Measurements from ENCODE around the gene EMC8.
"Not testable (repeated sequence)": the region's sequence is repeated elsewhere in the genome, so short reads cannot be mapped to it uniquely, and the experiment has no call there.

Gene EMC8

DNA sequence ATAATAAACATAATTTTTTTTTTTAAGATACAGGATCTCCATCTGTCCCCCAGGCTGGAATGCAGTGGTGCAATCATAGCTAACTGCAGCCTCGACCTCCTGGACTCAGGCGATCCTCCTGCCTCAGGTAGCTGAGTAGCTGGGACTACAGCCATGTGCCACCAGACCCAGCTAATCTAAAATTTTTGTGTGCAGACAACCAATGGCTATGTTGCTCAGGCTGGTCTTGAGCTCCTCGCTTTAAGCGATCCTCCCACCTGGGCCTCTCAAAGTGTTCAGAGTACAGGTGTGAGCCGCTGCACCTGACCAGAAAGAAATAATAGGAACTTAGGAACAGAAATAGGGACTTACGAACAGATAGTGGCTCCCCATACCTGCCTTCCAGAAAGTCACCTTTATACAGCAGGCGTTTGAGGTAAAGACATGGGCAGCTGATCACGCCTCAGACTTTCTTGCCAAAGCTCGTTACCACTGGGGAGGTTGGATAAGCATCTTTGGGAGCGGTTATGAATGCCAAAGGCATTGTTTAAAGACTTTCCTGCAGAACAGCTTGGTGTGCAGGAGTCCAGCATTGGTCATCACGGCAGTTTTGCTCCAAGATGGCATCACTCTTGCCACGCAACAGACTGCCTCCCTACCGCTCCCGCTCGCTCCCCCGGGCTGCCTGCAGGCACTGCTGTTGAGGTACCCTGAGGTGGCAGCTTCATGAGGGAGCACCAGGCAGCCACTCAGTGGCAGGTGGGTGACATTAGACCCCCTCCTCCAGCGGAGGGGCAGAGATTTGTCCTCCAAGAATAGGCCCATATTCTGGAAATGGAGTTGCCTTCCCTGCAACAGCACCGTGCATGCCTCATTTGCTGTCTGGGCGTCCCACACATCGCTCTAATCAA lies 13.7 kb upstream of the EMC8 start:
- DNase-seq (ENCODE audit: low read depth), result no peak

DNA sequence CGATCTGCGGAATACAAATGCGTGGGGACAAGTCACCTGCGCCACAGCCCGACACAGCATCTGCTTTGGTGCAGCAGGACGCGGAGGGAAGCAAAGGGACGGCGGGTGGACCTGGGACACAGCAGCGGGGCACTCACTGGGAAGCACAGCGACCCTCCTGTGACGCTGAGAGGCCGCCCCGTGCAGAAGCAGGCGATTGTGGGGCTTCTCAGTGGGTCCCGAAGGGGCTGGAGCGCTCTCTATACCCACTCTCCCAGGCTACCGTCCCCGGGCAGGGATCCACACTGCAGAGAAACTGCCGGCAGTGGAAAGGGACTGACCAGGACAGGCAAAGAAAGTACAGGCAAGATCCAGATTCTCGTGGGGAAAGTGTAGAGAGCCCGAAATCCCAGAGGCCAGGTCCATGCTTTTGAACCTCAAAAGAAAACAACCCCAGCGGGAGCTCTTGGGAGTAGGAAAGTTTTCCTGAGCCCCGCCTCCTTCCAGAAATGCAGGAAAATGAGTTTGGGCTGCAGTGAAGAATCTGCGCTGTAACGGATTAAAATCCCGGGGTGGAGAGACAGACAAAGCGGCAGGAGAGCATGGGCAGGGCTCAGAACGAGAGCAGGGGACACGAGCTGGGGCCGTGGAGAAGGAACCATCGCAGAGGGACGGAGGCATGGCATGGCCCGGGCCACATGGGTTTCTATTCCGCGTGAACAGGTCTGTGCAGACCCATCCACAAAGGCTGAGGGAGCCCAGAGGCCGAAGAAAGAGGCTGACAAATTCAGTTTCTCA lies 12.9 kb upstream of the EMC8 start:
- DNase-seq (ENCODE audit: low read depth), result no peak

DNA sequence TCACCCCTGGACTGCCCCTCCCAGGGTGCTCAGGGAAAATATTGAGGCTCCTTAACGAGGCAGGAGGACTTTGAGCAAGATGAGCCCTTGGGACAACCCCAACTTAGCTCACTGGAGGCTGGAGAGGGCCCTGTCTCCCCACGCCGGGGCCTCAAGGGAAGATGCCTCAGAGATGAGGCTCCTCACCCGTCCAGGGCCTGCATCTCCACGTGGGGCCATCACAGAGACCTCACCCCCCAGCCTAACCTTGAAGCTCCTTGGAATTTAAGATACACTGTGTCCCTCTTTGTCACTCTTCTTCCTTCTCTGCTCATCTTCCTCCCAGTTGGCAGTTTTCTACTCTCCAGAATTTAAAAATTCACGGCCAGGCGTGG lies 11.4 kb upstream of the EMC8 start:
- DNase-seq (ENCODE audit: low read depth), result no peak

DNA sequence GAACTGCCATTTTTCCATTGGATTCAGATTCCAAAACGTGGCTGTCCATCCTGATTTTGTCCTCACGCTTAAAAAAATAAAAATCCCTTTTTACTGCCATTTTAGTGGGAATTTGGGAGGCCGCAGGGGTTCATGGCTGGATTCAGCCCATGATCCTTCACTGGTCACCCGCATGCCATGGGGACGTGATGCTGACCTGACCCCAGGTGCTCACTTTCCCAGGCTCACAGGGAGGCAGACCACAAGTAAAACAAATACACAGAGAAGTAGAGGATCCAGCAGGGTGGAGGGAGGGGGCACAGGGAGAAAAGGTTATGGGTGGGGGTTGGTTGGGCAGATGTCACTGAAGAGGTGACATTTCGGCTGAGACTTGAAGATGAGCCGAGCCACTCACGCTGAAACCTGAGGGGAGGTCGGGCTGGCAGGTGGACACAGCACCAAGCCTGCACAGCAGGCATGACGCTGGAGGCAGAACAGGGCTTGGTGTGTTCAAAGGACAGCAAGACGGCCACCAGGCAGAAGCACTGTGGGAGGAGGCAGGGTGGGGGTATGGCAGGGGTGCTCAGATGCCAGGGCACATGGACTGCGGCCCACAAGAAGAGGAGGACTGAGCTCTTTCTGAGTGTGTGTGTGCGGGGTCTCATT lies 10.9 kb upstream of the EMC8 start:
- no peak for DNase-seq (ENCODE audit: low read depth)

DNA sequence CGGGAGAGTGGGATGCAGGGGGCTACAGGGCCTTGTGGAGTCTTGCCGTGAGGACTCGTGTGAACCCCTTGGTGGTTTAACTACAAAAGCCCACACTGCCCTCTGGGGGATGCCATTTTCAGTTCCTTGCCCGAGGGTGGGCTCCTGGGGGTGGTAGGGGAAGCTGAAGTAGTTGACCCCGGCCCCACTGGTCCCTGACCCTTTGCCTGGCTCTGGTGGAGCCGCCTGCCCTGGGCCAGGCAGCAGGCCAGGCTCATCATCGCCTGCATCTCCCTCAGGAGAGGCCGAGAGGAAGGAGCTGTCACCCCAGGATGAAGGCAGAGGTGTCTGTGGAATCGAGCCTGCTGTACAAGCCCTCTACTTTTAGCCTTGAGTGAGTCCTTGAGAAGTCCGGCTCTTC lies 10.3 kb upstream of the EMC8 start:
- no peak for DNase-seq (ENCODE audit: low read depth)

DNA sequence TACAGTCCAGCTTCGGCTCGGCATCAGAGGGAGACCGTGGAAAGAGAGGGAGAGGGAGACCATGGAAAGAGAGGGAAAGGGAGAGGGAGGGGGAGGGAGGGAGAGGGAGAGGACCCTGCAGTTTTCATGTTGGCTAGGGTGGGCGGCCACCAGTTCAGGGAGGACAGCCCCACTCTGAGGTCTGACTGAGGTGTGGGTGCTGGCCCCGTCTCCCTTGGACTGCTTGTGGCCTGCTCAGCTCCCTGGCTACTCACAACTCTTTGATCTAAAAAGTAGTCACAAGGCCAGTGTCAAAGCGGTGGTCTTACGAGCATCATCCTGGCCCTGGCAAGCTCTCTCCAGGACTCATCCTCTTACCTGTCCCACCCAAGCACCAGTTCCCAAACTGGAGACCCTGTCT lies 9.6 kb upstream of the EMC8 start:
- no peak for DNase-seq (ENCODE audit: low read depth)

DNA sequence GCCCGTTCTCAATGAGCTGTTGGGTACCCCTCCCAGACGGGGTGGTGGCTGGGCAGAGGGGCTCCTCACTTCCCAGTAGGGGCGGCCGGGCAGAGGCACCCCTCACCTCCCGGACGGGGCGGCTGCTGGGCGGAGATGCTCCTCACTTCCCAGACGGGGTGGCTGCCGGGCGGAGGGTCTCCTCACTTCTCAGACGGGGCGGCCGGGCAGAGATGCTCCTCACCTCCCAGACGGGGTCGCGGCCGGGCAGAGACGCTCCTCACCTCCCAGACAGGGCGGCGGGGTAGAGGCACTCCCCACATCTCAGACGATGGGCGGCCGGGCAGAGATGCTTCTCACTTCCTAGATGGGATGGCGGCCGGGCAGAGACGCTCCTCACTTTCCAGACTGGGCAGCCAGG lies 8.8 kb upstream of the EMC8 start:
- DNase-seq (ENCODE audit: low read depth), result not testable (repeated sequence)

DNA sequence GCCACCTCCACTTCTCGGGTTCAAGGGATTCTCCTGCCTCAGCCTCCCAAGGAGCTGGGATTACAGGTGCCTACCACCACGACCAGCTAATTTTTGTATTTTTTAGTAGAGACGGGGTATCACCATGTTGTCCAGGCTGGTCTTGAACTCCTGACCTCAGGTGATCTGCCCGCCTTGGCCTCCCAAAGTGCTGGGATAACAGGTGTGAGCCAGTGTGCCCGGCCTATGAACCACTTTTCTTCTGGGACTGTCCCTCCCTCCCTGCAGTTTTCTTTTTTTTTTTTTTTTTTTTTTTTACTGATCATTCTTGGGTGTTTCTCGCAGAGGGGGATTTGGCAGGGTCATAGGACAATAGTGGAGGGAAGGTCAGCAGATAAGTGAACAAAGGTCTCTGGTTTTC lies 8.0 kb upstream of the EMC8 start:
- DNase-seq (ENCODE audit: low read depth), result not testable (repeated sequence)

DNA sequence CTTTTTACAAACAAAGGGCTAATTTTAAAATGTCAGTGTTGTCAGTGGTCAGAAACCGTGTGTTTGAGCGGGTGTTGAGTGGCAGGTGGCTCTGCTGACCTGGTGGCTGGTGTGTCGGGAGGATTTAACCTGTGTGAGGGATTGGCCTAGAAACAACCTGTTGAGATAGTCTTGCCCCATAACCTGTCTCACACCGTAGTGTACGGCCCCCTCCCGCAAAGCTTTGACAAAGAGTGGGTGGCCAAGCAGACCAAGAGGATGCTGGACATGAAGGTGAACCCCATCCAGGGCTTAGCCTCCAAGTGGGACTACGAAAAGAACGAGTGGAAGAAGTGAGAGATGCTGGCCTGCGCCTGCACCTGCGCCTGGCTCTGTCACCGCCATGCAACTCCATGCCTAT lies 7.2 kb upstream of the EMC8 start:
- no peak for DNase-seq (ENCODE audit: low read depth)

DNA sequence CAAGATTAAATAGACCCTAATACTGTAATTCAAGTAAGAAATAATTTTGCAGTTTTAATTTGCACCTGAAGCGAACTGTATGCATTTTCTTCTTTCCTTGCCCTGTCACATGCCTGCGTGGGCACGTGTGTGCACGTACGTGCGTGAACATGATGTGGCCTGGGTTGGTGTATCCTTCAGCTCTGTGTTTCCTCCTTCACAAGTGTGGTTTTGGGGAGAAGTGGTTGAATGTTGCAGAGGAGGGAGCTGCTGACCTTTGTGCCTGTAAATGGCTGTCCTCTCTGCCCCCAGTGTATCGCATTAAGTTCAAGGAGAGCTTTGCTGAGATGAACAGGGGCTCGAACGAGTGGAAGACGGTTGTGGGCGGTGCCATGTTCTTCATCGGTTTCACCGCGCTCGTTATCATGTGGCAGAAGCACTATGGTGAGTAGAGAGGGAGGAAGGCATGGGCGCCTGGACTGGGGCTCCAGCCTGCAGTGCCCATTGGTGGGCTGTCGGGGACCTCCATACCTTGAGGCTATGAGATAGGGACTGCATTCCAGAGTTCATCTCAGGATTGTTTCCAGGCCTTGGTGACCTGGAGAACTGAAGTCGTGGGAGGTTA lies 6.2 kb upstream of the EMC8 start:
- DNase-seq (ENCODE audit: low read depth), result no peak

DNA sequence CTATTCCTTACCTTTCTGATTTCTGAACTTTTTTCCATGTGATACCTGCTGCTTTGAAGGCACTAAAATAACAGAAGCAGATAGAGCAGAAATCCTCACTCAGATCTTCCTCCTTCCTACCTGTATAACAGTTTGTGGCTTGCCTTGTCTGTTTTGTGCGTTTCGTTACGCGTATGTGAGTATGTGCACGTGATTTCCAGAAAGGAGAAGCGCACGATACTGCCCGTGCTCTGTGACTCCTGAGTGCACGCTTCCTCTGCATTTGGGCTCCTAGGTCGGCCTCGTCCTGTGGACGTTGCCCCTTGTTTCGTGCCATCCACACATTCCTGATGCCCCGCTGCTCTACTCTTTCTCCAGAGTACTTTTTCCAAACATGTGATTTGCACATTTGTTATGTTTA lies 4.2 kb upstream of the EMC8 start:
- no peak for DNase-seq (ENCODE audit: low read depth)

DNA sequence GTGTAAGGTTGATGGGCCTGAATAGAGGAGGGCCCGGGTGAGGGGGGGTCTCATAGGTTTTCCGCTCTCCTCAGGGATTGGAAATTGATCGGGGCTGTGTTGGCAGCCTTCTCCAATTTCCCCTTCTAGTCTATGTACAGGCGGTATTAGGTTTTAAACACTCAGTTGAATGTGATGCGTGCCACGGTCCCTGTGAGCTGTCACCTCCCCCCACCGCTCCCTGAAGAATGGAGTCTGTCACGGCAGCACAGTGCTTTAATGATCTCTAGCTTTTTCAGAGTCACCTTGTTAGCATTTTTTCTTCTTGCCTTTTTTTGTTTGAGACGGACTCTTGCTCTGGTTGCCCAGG lies 951 bp upstream of the EMC8 start:
- no peak for DNase-seq (ENCODE audit: low read depth)

DNA sequence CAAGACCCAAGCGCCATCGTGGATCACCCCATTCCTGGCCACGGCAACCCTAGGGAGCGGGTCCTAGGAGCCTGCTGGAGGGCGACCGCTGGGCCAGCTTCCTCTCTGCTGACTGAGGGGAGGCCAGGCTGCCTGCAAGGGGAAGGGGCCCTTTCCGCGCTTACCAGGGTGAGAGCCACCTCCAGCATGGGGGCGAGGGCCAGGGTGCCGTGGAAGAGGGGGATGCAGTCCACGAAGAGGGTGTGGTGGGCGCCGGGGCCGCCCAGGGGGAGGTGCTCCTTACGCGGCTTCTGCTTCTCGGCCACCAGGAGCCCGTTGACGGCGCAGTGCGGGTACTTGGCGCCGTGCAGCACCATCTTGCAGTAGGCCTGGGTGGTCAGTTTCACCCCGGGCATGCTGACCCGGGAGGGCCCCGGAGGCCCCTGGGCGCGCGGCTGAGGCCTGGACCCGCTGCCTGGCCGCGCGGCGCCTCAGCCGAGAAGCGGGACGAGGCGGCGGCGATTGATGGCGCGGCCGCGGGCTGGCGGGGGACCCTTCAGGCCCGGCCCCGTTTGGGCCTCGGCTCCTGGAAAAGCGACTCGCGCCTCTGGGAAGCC lies 345 bp downstream of the EMC8 start:
- no peak for DNase-seq (ENCODE audit: low read depth)

DNA sequence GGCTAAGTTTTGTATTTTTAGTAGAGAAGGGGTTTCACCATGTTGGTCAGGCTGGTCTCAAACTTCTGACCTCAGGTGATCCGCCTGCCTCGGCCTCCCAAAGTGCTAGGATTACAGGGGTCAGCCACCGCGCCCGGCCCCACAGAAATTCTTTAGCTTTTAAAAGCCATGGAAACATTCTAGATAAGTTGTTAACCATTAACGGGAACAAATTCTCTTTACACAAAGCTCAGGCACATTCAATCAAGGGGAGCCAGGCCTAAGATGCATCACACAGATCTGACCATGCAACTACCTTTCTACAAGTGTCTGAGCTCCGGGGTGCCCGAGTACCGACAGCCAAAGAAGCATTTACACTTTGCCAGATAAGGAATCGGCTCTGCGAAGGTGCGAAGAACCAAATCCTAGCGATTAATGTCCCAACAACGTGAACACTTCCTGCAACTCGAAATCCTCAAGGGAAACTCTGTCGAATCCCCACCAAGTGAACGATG lies 1.0 kb downstream of the EMC8 start:
- DNase-seq (ENCODE audit: low read depth), result no peak

DNA sequence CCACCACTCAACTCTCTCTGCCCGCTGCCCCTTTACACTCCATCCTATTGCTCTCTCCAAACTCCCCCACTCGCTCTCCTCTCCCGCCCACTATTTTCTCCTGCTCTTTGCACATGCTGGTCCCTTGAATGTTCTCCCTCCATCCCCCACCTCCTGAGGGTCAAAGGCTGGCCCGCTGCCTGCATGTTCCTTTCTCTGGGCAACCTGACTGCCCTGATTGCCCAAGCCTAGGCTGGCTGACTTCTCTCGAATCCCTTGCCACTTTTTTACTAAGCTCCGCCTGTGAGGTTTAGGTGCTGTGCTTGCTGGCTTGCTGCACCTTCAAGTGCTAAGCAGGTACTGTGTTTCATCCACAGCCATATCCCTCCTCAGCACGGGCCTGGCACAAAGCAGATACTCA lies 2.7 kb downstream of the EMC8 start:
- no peak for DNase-seq (ENCODE audit: low read depth)

DNA sequence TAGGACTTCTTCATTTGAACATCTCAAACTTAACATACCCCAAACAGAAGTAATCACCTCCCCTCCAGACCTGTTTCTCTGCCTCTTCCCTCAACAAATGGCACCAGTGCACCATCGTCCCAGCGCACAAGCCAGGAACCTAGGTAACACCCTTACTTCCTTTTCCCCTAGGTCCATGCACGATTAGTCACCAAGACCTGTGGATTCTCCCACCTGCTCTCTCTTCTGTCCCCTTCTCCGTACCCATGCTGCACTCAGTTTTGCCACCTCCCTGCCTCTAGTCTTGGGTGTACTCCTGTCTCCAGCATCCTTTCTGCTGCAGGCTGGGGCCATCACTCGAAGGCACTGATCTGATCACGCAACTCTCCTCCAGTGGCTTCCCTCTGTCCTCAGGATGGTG lies 3.2 kb downstream of the EMC8 start:
- no peak for DNase-seq (ENCODE audit: low read depth)

DNA sequence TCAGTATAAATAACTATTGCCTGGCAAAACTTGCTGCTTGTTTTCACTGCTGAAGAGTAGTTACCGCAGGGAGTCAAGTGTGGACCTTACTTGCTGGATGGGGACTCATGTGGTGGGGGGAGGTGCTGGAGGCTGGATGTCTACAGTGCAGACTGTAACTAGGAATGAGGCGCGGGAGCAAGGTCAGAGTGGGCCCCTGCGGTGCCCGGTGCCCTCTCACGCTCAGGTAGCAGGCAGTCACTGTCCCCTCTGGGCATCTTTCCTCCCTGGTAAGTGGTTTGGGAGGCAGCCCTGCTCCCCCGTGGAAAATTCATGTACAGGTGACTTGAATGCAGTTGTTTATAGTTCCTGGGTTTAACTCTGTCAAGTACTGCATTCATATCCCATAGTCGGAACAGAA lies 4.6 kb downstream of the EMC8 start:
- DNase-seq (ENCODE audit: low read depth), result no peak

DNA sequence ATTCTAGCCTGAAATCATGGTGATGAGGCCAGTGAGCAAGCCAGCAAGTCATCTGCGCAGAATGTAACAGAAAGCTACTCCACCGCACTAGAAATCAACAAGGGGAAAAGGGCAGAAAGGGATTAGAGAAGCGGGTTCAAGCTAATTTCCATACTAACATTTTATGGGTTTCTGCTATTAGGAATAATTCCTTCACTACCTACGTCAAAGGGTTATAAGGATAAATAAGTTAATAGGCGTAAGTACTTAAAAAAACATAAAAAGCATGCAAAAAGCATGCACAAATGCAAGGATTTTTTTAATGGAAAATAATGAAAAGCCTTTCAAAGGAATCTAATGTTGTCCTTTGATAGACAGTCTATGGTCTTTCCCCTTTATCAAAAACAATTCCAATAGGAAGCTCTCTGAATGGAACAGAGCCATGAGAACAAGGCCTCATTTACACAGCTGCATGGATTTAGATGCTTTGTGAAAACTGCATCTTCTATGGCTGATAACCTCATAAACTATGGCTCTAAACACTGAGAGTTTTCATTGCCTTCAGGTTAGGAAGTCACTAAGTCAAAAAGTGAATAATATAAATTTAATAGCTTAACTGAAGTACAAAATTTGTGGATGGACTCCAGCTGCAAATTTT lies 5.6 kb downstream of the EMC8 start:
- no peak for DNase-seq (ENCODE audit: low read depth)

DNA sequence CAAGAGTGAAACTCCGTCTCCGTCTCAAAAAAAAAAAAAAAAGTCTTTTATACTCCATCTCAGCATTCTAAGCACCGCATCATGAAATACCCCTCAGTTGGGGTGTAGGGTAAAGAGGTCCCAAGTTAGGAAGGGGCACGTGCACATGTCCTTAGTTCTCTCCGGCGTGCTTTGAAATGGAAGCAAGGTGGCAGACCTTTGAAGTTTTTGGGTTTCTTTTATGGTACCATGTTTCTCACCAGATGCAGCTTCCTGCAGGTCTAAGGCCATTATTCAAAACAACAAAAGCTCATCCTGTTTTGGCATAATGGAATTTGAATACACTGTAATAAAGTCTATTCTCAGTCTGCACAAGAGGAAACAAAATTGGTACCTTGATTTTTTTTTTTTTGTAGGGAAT lies 9.6 kb downstream of the EMC8 start:
- no peak for DNase-seq (ENCODE audit: low read depth)

DNA sequence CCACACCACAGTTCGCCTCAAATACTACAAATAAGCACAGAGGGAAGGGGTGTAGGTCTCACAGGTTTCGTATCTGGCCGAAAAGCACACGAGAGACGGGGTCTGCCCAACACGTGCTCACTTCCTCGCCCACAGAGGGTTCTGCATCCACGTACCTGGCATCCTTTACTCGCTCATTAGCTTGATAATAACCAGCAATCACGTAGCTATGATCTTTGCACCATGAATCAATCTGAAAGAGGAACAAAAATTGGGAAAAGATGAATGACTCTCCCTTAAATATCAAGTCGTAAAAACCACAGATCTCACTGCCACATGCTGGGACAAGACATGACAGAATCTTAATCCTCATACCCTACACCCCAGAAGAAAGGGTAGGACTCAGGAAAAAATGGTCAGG lies 10.5 kb downstream of the EMC8 start:
- DNase-seq (ENCODE audit: low read depth), result no peak

DNA sequence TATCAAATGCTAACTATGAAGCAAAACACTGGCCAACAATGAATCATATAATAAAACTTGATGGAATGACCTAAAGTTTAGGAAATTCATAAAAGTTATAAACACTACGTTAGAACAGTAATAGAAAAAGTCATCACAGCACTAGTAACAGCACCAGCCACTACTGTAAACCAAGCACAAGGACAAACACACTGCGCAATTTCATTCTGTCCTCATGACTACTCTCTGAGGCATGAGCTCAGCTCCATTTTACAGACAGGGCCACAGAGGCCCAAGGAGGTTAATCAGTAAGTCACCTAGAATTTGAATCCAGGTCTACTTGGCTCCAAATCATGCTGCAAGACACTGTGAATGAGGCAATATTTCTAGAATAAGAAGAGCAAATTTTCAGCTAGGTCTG lies 13.4 kb downstream of the EMC8 start:
- DNase-seq (ENCODE audit: low read depth), result no peak

DNA sequence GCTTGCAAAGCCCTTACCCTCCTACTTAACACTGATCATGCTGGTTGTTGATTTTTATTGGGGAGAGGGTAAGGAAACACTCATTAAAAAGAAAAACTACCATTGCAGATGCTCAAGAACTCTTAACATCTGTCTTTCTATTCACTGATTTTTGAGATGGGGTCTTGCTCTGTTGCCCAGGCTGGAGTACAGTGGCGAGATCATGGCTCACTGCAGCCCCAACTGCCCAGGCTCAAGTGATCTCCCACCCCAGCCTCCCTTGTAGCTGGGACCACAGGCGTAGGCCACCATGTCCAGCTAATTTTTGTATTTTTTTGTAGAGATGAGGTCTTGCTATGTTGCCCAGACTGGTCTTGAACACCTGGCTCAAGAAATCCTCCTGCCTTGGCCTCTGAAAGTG lies 14.5 kb downstream of the EMC8 start:
- no peak for DNase-seq (ENCODE audit: low read depth)
